Measurements from ENCODE around the gene PPM1H.

DNA sequence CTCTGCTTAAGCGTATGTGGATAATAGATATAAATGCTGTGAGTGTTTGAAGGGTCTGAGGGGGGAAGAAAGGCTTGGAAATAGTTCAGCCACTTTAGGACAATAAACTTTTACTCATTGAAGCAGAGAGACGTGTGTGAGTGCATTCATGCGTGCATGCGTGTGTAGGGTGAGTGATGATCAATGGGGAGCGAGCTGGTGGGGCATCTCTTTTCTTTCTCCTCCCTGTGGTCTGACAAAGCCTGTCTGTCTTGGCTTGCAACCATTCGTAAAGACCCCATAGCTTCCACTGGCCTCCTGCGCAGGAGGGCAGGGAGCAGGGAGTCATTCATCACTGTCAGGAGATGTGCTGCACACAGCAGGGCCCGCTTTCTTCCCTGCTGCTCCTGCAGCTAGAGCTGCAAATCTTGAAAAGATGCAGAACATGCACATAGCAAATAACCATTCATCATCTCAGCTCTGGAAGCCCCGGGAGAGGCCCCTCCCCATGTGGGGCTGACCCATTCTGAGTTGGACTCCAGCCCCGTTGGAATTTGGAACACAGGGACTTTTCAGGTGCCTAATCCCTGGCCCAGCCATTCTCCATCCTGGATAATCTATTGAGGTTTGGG, 223.2 kb downstream of the PPM1H start:
- TF ChIP-seq EZH2 (IDR thresholded peaks at IDR 0.05; ENCODE audit: borderline replicate concordance, insufficient read depth, low read depth, low read length, poor library complexity, severe bottlenecking), result no peak
- TF ChIP-seq, protein P1, sequence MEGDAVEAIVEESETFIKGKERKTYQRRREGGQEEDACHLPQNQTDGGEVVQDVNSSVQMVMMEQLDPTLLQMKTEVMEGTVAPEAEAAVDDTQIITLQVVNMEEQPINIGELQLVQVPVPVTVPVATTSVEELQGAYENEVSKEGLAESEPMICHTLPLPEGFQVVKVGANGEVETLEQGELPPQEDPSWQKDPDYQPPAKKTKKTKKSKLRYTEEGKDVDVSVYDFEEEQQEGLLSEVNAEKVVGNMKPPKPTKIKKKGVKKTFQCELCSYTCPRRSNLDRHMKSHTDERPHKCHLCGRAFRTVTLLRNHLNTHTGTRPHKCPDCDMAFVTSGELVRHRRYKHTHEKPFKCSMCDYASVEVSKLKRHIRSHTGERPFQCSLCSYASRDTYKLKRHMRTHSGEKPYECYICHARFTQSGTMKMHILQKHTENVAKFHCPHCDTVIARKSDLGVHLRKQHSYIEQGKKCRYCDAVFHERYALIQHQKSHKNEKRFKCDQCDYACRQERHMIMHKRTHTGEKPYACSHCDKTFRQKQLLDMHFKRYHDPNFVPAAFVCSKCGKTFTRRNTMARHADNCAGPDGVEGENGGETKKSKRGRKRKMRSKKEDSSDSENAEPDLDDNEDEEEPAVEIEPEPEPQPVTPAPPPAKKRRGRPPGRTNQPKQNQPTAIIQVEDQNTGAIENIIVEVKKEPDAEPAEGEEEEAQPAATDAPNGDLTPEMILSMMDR (IDR thresholded peaks at IDR 0.05), result no peak

All from B cell (primary cell).